ENCODE data around the gene UBE2G1.
"Not testable (repeated sequence)": the region's sequence is repeated elsewhere in the genome, so short reads cannot be mapped to it uniquely, and the experiment has no call there.

UBE2G1 gene

GRCh38 chr17:4301066-4301465, 65.4 kb downstream of the UBE2G1 start:
- DNase-seq (ENCODE audit: low spot score): no peak

- DNase-seq (ENCODE audit: low spot score): no peak
Measured at GRCh38 chr17:4297351-4297750, 69.1 kb downstream of the UBE2G1 start.

- no peak for DNase-seq (ENCODE audit: low spot score)
Measured at GRCh38 chr17:4295686-4296085, 70.8 kb downstream of the UBE2G1 start.

GRCh38 chr17:4293572-4293971, 72.9 kb downstream of the UBE2G1 start:
- no peak for DNase-seq (ENCODE audit: low spot score)

GRCh38 chr17:4287710-4288109, 78.8 kb downstream of the UBE2G1 start:
- no peak for DNase-seq (ENCODE audit: low spot score)

- DNase-seq (ENCODE audit: low spot score): no peak
Measured at GRCh38 chr17:4276514-4276913, 90.0 kb downstream of the UBE2G1 start.

- no peak for DNase-seq (ENCODE audit: low spot score)
Measured at GRCh38 chr17:4272972-4273368, 93.5 kb downstream of the UBE2G1 start.

- no peak for DNase-seq (ENCODE audit: low spot score)
Measured at GRCh38 chr17:4272213-4272971, 94.1 kb downstream of the UBE2G1 start.

GRCh38 chr17:4270736-4271135, 95.7 kb downstream of the UBE2G1 start:
- no peak for DNase-seq (ENCODE audit: low spot score)

GRCh38 chr17:4269915-4270314, 96.6 kb downstream of the UBE2G1 start:
- no peak for DNase-seq (ENCODE audit: low spot score)

GRCh38 chr17:4267402-4267801, 99.1 kb downstream of the UBE2G1 start:
- DNase-seq (ENCODE audit: low spot score): no peak

- DNase-seq (ENCODE audit: low spot score): no peak
Measured at GRCh38 chr17:4266550-4266949, 99.9 kb downstream of the UBE2G1 start.

GRCh38 chr17:4263282-4264215, 102.9 kb downstream of the UBE2G1 start, which contains the start of gene ANKFY1:
TSS of gene ANKFY1 (minus strand) at chr17:4263979. CDS start at chr17:4263941, 38 bp downstream.
- peak; percentile 99 for DNase-seq (ENCODE audit: low spot score)

- DNase-seq (ENCODE audit: low spot score): no peak
Measured at GRCh38 chr17:4262703-4263102, 103.8 kb downstream of the UBE2G1 start.

- no peak for DNase-seq (ENCODE audit: low spot score)
Measured at GRCh38 chr17:4261452-4261851, 105.0 kb downstream of the UBE2G1 start.

- no peak for DNase-seq (ENCODE audit: low spot score)
Measured at GRCh38 chr17:4258867-4259266, 107.6 kb downstream of the UBE2G1 start.

GRCh38 chr17:4256952-4257351, 109.5 kb downstream of the UBE2G1 start:
- DNase-seq (ENCODE audit: low spot score): peak; percentile 31

- DNase-seq (ENCODE audit: low spot score): not testable (repeated sequence)
Measured at GRCh38 chr17:4255271-4255670, 111.2 kb downstream of the UBE2G1 start.

GRCh38 chr17:4250887-4251286, 115.6 kb downstream of the UBE2G1 start:
- DNase-seq (ENCODE audit: low spot score): no peak

GRCh38 chr17:4249452-4250029, 116.9 kb downstream of the UBE2G1 start:
- DNase-seq (ENCODE audit: low spot score): peak; percentile 50

GRCh38 chr17:4248504-4249277, 117.8 kb downstream of the UBE2G1 start:
- DNase-seq (ENCODE audit: low spot score): no peak

- no peak for DNase-seq (ENCODE audit: low spot score)
Measured at GRCh38 chr17:4247971-4248388, 118.5 kb downstream of the UBE2G1 start.
